ENCODE data around the gene C20orf141. TPM values are rescaled to one million over a fixed set of nuclear protein-coding genes. Genes with fewer than 3 reads are reported as not detected.

The C20orf141 gene
- total and polyA plus RNA-seq, 2 of the 4 experiments (the other 2 are of a cell fraction), result 0.36 to 0.91 TPM

DNA sequence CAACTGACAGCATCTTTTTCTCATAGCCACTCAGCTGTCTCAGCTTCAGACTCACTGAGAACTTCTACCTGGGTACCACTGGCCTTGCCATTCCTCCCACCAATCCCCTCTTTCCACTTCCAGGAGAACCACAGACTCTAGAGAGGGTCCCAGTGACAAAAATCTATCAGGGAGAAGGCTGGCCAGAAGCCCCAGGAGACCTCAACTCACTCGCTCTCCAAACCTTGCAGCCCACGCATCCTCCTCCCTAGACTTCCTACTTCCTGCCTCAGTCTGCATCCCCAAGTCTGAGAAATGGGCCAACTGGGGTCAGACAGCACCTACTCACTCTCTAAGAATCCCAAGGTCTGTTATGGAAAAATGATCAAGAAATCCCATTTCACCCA lies 2.5 kb downstream of the C20orf141 start:
- no peak overlapping the region for H3K9ac ChIP-seq (ENCODE audit: low read depth, low read length)
- ChIA-PET POLR2A (ENCODE audit: unreplicated experiment) (no interaction called here), CTCF (no interaction called here)
- H2BK15ac ChIP-seq (ENCODE audit: low read depth, low read length), result no peak overlapping the region; the same call in 2 of the 3 replicates
- intact Hi-C loops (cut with micrococcal nuclease), result no loop called here
- no CpG with 5 or more reads among the region's 2 CpGs for WGBS, 2 experiments (ENCODE audit: extremely low coverage in 2 of 2, insufficient read length in 1 of 2)
- H2AK9ac ChIP-seq (replicated peaks; ENCODE audit: low read depth, low read length, poor library complexity), result no peak overlapping the region
- peaks cover 28% of the 10 kb centered on the region for H3K9me1 ChIP-seq (ENCODE audit: insufficient read depth, low read length)
- H2BK20ac ChIP-seq (ENCODE audit: low read depth, low read length), result peak overlapping the region; percentile 45; the same call in 1 of the 2 replicates
- H2AK5ac ChIP-seq (ENCODE audit: low read depth, low read length), result peak overlapping the region; percentile 22; the same call in 1 of the 2 replicates
- H3K4ac ChIP-seq (ENCODE audit: low read depth, low read length), result no peak overlapping the region
- H3K4me2 ChIP-seq (ENCODE audit: low read depth, low read length), result no peak overlapping the region
- H2BK5ac ChIP-seq (ENCODE audit: low read depth, low read length, poor library complexity, severe bottlenecking), result no peak overlapping the region
- H3K27ac ChIP-seq (ENCODE audit: insufficient read depth, low read length), result no peak overlapping the region
- BruUV-seq (replicated peaks), result no TSS peak
- H3K18ac ChIP-seq (ENCODE audit: low read depth, low read length), result no peak overlapping the region; the same call in 1 of the 2 replicates
- no peak overlapping the region for H4K8ac ChIP-seq (ENCODE audit: low read depth in 2 of 2, low read length in 2 of 2)
- no peak for ATAC-seq (ENCODE audit: low read depth)
- H3K9me3 ChIP-seq (ENCODE audit: control insufficient read depth, insufficient read depth, low read length), result no peaks in the 10 kb centered on the region
- H2AFZ ChIP-seq (replicated peaks; ENCODE audit: low read length, poor library complexity), result no peak overlapping the region
- H4K91ac ChIP-seq (ENCODE audit: insufficient read depth, low read depth, low read length), result no peak overlapping the region
- no peaks in the 10 kb centered on the region for H3K27me3 ChIP-seq (ENCODE audit: control insufficient read depth, insufficient read depth, low read length)
- H3K4me3 ChIP-seq (ENCODE audit: insufficient read depth, low read depth, low read length), result no peak overlapping the region
- no peak overlapping the region for H3K14ac ChIP-seq (replicated peaks; ENCODE audit: low read depth, low read length)
- no peak for DNase-seq
- H3K23ac ChIP-seq (ENCODE audit: low read depth, low read length), result no peak overlapping the region
- TF ChIP-seq, protein P1, sequence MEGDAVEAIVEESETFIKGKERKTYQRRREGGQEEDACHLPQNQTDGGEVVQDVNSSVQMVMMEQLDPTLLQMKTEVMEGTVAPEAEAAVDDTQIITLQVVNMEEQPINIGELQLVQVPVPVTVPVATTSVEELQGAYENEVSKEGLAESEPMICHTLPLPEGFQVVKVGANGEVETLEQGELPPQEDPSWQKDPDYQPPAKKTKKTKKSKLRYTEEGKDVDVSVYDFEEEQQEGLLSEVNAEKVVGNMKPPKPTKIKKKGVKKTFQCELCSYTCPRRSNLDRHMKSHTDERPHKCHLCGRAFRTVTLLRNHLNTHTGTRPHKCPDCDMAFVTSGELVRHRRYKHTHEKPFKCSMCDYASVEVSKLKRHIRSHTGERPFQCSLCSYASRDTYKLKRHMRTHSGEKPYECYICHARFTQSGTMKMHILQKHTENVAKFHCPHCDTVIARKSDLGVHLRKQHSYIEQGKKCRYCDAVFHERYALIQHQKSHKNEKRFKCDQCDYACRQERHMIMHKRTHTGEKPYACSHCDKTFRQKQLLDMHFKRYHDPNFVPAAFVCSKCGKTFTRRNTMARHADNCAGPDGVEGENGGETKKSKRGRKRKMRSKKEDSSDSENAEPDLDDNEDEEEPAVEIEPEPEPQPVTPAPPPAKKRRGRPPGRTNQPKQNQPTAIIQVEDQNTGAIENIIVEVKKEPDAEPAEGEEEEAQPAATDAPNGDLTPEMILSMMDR (conservative IDR thresholded peaks at IDR 0.05; ENCODE audit: low read depth, low read length), result no peak
- TF ChIP-seq MAFK (IDR thresholded peaks at IDR 0.05; ENCODE audit: low read depth, low read length) (no peak), MXI1 (IDR thresholded peaks at IDR 0.05; ENCODE audit: borderline replicate concordance, low read depth, low read length) (no peak), NFE2L2 (IDR thresholded peaks at IDR 0.05; ENCODE audit: low read depth, low read length) (no peak), FOS (IDR thresholded peaks at IDR 0.05; ENCODE audit: low read depth, low read length) (no peak), CHD1 (IDR thresholded peaks at IDR 0.05; ENCODE audit: low read depth, low read length) (no peak), CEBPB (IDR thresholded peaks at IDR 0.05; ENCODE audit: low read depth, low read length) (no peak), RAD21 (IDR thresholded peaks at IDR 0.05; ENCODE audit: low read length) (no peak), SMC3 (IDR thresholded peaks at IDR 0.05; ENCODE audit: low read depth, low read length) (no peak), BHLHE40 (IDR thresholded peaks at IDR 0.05; ENCODE audit: low read depth, low read length) (no peak)
- TF ChIP-seq, protein P2, sequence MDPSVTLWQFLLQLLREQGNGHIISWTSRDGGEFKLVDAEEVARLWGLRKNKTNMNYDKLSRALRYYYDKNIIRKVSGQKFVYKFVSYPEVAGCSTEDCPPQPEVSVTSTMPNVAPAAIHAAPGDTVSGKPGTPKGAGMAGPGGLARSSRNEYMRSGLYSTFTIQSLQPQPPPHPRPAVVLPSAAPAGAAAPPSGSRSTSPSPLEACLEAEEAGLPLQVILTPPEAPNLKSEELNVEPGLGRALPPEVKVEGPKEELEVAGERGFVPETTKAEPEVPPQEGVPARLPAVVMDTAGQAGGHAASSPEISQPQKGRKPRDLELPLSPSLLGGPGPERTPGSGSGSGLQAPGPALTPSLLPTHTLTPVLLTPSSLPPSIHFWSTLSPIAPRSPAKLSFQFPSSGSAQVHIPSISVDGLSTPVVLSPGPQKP (IDR thresholded peaks at IDR 0.05; ENCODE audit: borderline replicate concordance, low read depth, low read length), result no peak
- TF ChIP-seq, protein P3, sequence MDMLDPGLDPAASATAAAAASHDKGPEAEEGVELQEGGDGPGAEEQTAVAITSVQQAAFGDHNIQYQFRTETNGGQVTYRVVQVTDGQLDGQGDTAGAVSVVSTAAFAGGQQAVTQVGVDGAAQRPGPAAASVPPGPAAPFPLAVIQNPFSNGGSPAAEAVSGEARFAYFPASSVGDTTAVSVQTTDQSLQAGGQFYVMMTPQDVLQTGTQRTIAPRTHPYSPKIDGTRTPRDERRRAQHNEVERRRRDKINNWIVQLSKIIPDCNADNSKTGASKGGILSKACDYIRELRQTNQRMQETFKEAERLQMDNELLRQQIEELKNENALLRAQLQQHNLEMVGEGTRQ (IDR thresholded peaks at IDR 0.05; ENCODE audit: low read depth, low read length), result no peak
- dilution Hi-C loops (cut with HindIII; ENCODE audit: low sequenced_read_pairs, unreplicated experiment), result no loop called here
- no peak overlapping the region for H3K56ac ChIP-seq (ENCODE audit: extremely low read depth, insufficient read depth, low read length)
- peaks cover 38% of the 10 kb centered on the region for H3K4me1 ChIP-seq (ENCODE audit: control insufficient read depth, insufficient read depth, low read length)
- H4K5ac ChIP-seq (ENCODE audit: low read depth, low read length), result no peak overlapping the region; the same call in 1 of the 2 replicates
- H3K79me1 ChIP-seq (ENCODE audit: low read depth in 1 of 2, low read length in 2 of 2), result 0 out of 4 replicates have a peak, but pooled peaks cover 0 to 5% of the 10 kb centered on the region in 2 experiments
- H3K36me3 ChIP-seq (ENCODE audit: control insufficient read depth, insufficient read depth, low read length), result no peaks in the 10 kb centered on the region
- no peak overlapping the region for H2BK120ac ChIP-seq (ENCODE audit: low read depth, low read length)
- in situ Hi-C loops (cut with MboI; ENCODE audit: low sequenced_read_pairs), result loop anchor here (25.0 kb wide), 1 partner anchor 705 kb away; the partner anchor contains the start of gene STK35
- H4K20me1 ChIP-seq (ENCODE audit: insufficient read depth, low read length), result no peaks in the 10 kb centered on the region
